Karpas-422 (cell line): ENCODE results near the gene MUC2. TPM values are rescaled to one million over a fixed set of nuclear protein-coding genes. Genes with fewer than 3 reads are reported as not detected.

Experiments used
- DNase-seq: peaks from one replicate; pipeline ENCODE4 v3.0.0-alpha.2; 2015
- H2AFZ ChIP-seq: fragments of 200-600 bp; sonication (generic); 2 replicates; pipeline ENCODE4 v1.6.1; 2014; ENCODE audit warnings: antibody characterized with exemption, low read length, mixed read lengths
- H3K27ac ChIP-seq: fragments of 200-600 bp; sonication (generic); 2 replicates; pipeline ENCODE4 v1.5.1; 2014; ENCODE audit warnings: mild to moderate bottlenecking, low read length, moderate library complexity
- H3K27me3 ChIP-seq: fragments of 200-600 bp; sonication (generic); 2 replicates; pipeline ENCODE4 v1.6.1; 2014; ENCODE audit warnings: low read length, mixed read lengths
- H3K36me3 ChIP-seq: fragments of 200-600 bp; sonication (generic); 2 replicates; pipeline ENCODE4 v1.6.1; 2014; ENCODE audit warnings: low read length, mixed read lengths; ENCODE audit not compliant: insufficient read depth
- H3K4me1 ChIP-seq: fragments of 200-600 bp; sonication (generic); 2 replicates; pipeline ENCODE4 v1.6.1; 2014; ENCODE audit warnings: mild to moderate bottlenecking, low read length, mixed read lengths
- H3K4me2 ChIP-seq: fragments of 200-600 bp; sonication (generic); 2 replicates; pipeline ENCODE4 v1.6.1; 2014; ENCODE audit warnings: low read length, low read depth, mild to moderate bottlenecking; ENCODE audit not compliant: poor library complexity, severe bottlenecking
- H3K4me3 ChIP-seq: fragments of 200-600 bp; sonication (generic); 2 replicates; pipeline ENCODE4 v1.5.1; 2014; ENCODE audit warnings: mild to moderate bottlenecking, antibody characterized with exemption, low read length, mixed read lengths
- H3K79me2 ChIP-seq: fragments of 200-600 bp; sonication (generic); 2 replicates; pipeline ENCODE4 v1.6.1; 2014; ENCODE audit warnings: mild to moderate bottlenecking, low read length, mixed read lengths
- H3K9ac ChIP-seq: fragments of 200-600 bp; sonication (generic); 2 replicates; pipeline ENCODE4 v1.6.0; 2014; ENCODE audit warnings: low read length
- H3K9me2 ChIP-seq: fragments of 200-600 bp; sonication (generic), shearing (Covaris generic); replicated peaks from 2 replicates; pipeline ENCODE4 v1.6.0; 2014; ENCODE audit warnings: mild to moderate bottlenecking, low read length, moderate library complexity; ENCODE audit not compliant: insufficient read depth
- H3K9me3 ChIP-seq: fragments of 300-700, 200-600 bp; sonication (generic); 2 replicates; pipeline ENCODE4 v1.6.1; 2014; ENCODE audit warnings: low read length, mixed read lengths
- H4K20me1 ChIP-seq: fragments of 200-600 bp; sonication (generic); 2 replicates; pipeline ENCODE4 v1.6.1; 2014; ENCODE audit warnings: mild to moderate bottlenecking, antibody characterized with exemption, low read length, low read depth; ENCODE audit not compliant: insufficient read depth
- total RNA-seq: library from RNA; depleted of rRNA; stranded (reverse); fragments of >200 nt; shearing (Covaris generic); gene quantifications from 2 replicates; pipeline ENCODE4 v1.2.3, GENCODE V29; 2014; ENCODE audit warnings: low replicate concordance

The MUC2 gene
- total RNA-seq, 1 experiment from 2014 or later, result not detected

DNA sequence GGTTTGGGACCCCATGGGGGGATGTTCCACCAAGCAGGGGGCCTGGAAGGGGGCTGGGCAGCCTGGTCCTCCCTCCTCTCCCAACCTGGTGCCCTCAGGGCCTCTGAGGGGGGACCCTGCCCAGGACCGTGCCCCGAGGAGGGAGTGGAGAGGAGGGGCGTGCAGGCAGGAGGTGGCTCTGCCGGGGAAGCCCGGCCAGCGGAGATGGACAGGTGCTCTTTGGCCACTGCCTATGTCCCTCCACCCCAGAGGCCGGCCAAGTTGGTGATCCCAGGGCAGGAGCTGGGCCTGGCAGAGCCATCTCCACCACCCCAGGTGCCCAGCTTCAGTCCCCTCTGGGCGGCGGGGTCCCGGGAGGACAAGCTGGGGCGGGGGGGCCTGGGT lies 2.4 kb downstream of the MUC2 start:
- H3K4me3 ChIP-seq, result no peak overlapping the region
- H3K9me2 ChIP-seq, result no peaks in the 10 kb centered on the region
- H3K36me3 ChIP-seq, result no peaks in the 10 kb centered on the region
- no peaks in the 10 kb centered on the region for H3K79me2 ChIP-seq
- DNase-seq, result no peak
- no peak overlapping the region for H2AFZ ChIP-seq
- no peak overlapping the region for H3K4me2 ChIP-seq
- no peaks in the 10 kb centered on the region for H3K9me3 ChIP-seq
- no peaks in the 10 kb centered on the region for H3K4me1 ChIP-seq
- H3K27me3 ChIP-seq, result no peaks in the 10 kb centered on the region
- no peaks in the 10 kb centered on the region for H4K20me1 ChIP-seq
- H3K9ac ChIP-seq, result no peak overlapping the region
- no peak overlapping the region for H3K27ac ChIP-seq

DNA sequence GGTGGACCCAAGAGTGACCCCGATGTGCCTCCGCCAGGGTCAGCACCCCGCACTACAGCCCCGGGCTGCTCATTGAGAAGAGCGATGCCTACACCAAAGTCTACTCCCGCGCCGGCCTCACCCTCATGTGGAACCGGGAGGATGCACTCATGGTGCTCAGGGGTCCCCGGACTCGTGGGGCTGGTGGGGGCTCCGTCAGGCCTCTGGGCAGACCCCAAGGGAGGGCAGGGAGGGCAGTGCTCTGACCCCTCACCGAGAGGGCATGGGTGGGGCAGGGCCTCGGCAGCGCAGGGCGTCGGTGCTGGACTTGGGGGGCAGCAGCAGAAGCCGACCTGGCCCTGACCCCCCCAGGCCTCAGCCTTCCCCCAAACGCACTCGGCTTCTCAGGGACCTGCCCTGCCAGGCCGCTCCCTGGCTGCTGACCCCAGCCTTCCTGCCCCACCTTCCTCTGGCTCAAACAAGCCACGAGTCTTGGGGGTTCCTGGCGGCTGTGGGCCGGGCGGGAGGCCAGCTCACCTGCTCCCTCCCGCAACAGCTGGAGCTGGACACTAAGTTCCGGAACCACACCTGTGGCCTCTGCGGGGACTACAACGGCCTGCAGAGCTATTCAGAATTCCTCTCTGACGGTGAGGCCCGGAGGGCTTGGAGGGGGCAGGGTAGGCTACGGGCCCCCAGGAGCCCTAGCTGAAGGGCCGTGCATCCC lies 2.9 kb downstream of the MUC2 start:
- H3K27ac ChIP-seq, result no peak overlapping the region
- H3K9me3 ChIP-seq, result no peaks in the 10 kb centered on the region
- no peak overlapping the region for H3K4me2 ChIP-seq
- no peak overlapping the region for H3K9ac ChIP-seq
- no peaks in the 10 kb centered on the region for H3K4me1 ChIP-seq
- no peaks in the 10 kb centered on the region for H3K9me2 ChIP-seq
- H3K4me3 ChIP-seq, result no peak overlapping the region
- no peak overlapping the region for H2AFZ ChIP-seq
- H3K36me3 ChIP-seq, result no peaks in the 10 kb centered on the region
- no peaks in the 10 kb centered on the region for H3K79me2 ChIP-seq
- no peak for DNase-seq
- H3K27me3 ChIP-seq, result no peaks in the 10 kb centered on the region
- no peaks in the 10 kb centered on the region for H4K20me1 ChIP-seq

DNA sequence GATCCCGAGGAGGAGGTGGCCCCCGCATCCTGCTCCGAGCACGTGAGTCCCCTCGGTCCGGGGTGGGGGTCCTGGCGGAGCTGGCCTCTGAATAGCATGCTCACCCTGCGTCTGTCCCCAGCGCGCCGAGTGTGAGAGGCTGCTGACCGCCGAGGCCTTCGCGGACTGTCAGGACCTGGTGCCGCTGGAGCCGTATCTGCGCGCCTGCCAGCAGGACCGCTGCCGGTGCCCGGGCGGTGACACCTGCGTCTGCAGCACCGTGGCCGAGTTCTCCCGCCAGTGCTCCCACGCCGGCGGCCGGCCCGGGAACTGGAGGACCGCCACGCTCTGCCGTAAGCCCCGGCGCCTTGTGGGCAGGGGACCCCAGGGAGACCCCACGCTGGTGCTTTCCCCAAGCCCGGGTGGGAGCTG lies 3.5 kb downstream of the MUC2 start:
- Histone ChIP-seq H3K4me2 (no peak overlapping the region), H3K36me3 (no peaks in the 10 kb centered on the region), H3K9me3 (no peaks in the 10 kb centered on the region), H3K9me2 (no peaks in the 10 kb centered on the region), H3K4me1 (no peaks in the 10 kb centered on the region), H3K79me2 (no peaks in the 10 kb centered on the region), H3K27ac (no peak overlapping the region), H3K9ac (no peak overlapping the region), H4K20me1 (no peaks in the 10 kb centered on the region), H2AFZ (no peak overlapping the region), H3K27me3 (no peaks in the 10 kb centered on the region), H3K4me3 (no peak overlapping the region)
- no peak for DNase-seq

- Histone ChIP-seq H2AFZ (no peak overlapping the region), H3K4me2 (no peak overlapping the region)
- DNase-seq, result no peak
Measured at GRCh38 chr11:1081601-1082311, 7.1 kb downstream of the MUC2 start.

GRCh38 chr11:1082346-1082727 lies 7.7 kb downstream of the MUC2 start:
- Histone ChIP-seq H3K4me1 (no peaks in the 10 kb centered on the region), H3K9ac (no peak overlapping the region), H3K36me3 (no peaks in the 10 kb centered on the region), H3K27ac (no peak overlapping the region), H3K27me3 (no peaks in the 10 kb centered on the region), H4K20me1 (no peaks in the 10 kb centered on the region), H3K4me3 (no peak overlapping the region), H3K9me2 (no peaks in the 10 kb centered on the region), H2AFZ (no peak overlapping the region), H3K9me3 (no peaks in the 10 kb centered on the region), H3K4me2 (no peak overlapping the region), H3K79me2 (no peaks in the 10 kb centered on the region)
- no peak for DNase-seq

More at GRCh38 chr11:1081601-1082311, 7.1 kb downstream of the MUC2 start:
- Histone ChIP-seq H3K9me2 (no peaks in the 10 kb centered on the region), H3K27me3 (no peaks in the 10 kb centered on the region), H3K9ac (no peak overlapping the region), H3K9me3 (no peaks in the 10 kb centered on the region), H3K4me3 (no peak overlapping the region), H3K79me2 (no peaks in the 10 kb centered on the region), H3K27ac (no peak overlapping the region), H4K20me1 (no peaks in the 10 kb centered on the region), H3K36me3 (no peaks in the 10 kb centered on the region), H3K4me1 (no peaks in the 10 kb centered on the region)

- Histone ChIP-seq H3K9ac (no peak overlapping the region), H3K9me3 (no peaks in the 10 kb centered on the region), H3K4me3 (no peak overlapping the region), H3K4me1 (no peaks in the 10 kb centered on the region), H3K27me3 (no peaks in the 10 kb centered on the region), H3K79me2 (no peaks in the 10 kb centered on the region), H3K4me2 (no peak overlapping the region), H4K20me1 (no peaks in the 10 kb centered on the region), H3K36me3 (no peaks in the 10 kb centered on the region), H2AFZ (no peak overlapping the region), H3K27ac (no peak overlapping the region), H3K9me2 (no peaks in the 10 kb centered on the region)
- no peak for DNase-seq
Measured at GRCh38 chr11:1082728-1083620, 8.3 kb downstream of the MUC2 start.

GRCh38 chr11:1083621-1084551 lies 9.2 kb downstream of the MUC2 start:
- Histone ChIP-seq H3K9ac (no peak overlapping the region), H3K36me3 (no peaks in the 10 kb centered on the region), H3K27me3 (no peaks in the 10 kb centered on the region), H4K20me1 (no peaks in the 10 kb centered on the region), H3K79me2 (no peaks in the 10 kb centered on the region), H3K9me2 (no peaks in the 10 kb centered on the region), H2AFZ (no peak overlapping the region), H3K4me3 (no peak overlapping the region), H3K27ac (no peak overlapping the region), H3K9me3 (no peaks in the 10 kb centered on the region), H3K4me2 (no peak overlapping the region), H3K4me1 (no peaks in the 10 kb centered on the region)
- DNase-seq, result no peak
